Activated T-cell treated with anti-CD3 and anti-CD28 coated beads, Interleukin-2, amount 50 U/mL, for 24 hours (primary cell): ENCODE results near the gene RUNX1.
"Not testable (repeated sequence)": the region's sequence is repeated elsewhere in the genome, so short reads cannot be mapped to it uniquely, and the experiment has no call there.

ENCODE experiments used
- DNase-seq: peaks from one replicate; pipeline ENCODE4 v3.0.0-alpha.2; 2020
- H3K27ac Mint-ChIP-seq: 2 replicates; pipeline ENCODE4 v1.8.0; 2020; ENCODE audit warnings: mild to moderate bottlenecking, mixed read lengths
- H3K27me3 Mint-ChIP-seq: 2 replicates; pipeline ENCODE4 v1.8.0; 2020; ENCODE audit warnings: mixed read lengths
- H3K36me3 Mint-ChIP-seq: 2 replicates; pipeline ENCODE4 v1.8.0; 2020; ENCODE audit warnings: low read depth, mixed read lengths
- H3K4me1 Mint-ChIP-seq: 2 replicates; pipeline ENCODE4 v1.8.0; 2020; ENCODE audit warnings: low read depth, mixed read lengths
- H3K4me3 Mint-ChIP-seq: 2 replicates; pipeline ENCODE4 v1.8.0; 2020; ENCODE audit warnings: mild to moderate bottlenecking, moderate library complexity, mixed read lengths
- H3K9me3 Mint-ChIP-seq: 2 replicates; pipeline ENCODE4 v1.8.0; 2020; ENCODE audit warnings: mixed read lengths

Gene RUNX1

DNA sequence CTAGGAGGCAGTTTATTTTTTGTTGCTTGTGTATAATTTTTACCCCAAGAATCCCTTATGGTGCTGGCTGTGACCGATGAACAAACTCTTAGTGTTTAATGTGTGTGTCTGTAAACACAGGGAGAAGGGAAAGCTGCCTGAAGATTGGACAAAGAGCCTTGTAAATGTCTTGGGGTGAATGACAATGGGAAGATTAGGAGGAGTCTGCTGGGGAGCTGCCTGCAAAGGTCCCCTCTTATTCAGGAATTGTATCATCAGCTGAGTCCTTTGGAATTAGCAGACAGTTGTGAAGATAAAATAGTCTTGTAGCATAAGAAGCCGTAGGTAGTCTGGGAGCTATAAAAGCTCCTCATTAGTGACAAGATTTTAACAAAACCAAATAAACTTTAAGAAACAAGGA lies 88.4 kb downstream of the RUNX1 start:
- DNase-seq, result no peak
- H3K9me3 Mint-ChIP-seq, result no peaks in the 10 kb centered on the region
- no peaks in the 10 kb centered on the region for H3K27me3 Mint-ChIP-seq
- peak overlapping the region; percentile 12 for H3K27ac Mint-ChIP-seq
- peaks cover 87% of the 10 kb centered on the region for H3K4me1 Mint-ChIP-seq
- no peak overlapping the region for H3K4me3 Mint-ChIP-seq
- H3K36me3 Mint-ChIP-seq, result peaks cover 44% of the 10 kb centered on the region

DNA sequence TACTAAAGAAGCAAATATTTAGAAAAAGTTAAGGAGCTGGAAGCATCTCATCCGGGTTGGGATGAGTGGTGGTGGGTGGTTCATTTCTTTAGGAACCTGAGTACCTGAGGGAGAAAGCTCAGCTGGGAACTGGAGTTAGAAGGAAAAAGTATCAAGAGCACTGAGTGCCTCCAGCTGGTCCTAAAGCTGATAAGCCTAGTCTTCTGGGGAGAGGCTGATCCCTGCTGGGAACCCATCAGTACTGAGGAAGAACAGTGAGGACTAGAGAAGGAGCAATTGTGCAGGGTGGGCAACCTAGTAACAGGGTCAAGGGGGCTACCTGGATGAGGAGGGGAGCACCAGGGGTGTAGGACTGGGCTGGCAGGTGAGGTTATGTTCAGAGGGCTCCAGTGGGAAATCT lies 89.5 kb downstream of the RUNX1 start:
- no peak overlapping the region for H3K4me3 Mint-ChIP-seq
- peak overlapping the region; percentile 26 for H3K27ac Mint-ChIP-seq

DNA sequence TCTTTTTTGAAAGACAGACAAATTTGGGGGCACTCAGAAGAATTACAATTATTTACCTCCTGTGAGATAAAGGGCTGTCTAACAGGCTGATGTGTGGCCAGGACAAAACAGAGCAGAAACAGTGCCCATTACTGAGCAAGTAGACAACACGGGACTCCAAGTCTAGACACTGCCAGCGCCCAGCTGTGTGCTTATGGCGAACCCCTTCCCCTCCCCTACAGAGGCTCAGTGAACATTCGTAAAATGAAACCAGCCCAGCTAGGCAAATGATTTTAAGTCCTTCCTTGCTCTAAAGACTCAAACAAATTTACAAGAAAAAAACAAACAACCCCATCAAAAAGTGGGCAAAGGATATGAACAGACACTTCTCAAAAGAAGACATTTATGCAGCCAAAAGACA lies 91.1 kb downstream of the RUNX1 start:
- H3K27ac Mint-ChIP-seq, result peak overlapping the region; percentile 73
- no peak for DNase-seq
- H3K4me1 Mint-ChIP-seq, result peaks cover 87% of the 10 kb centered on the region
- H3K4me3 Mint-ChIP-seq, result no peak overlapping the region
- H3K36me3 Mint-ChIP-seq, result peaks cover 41% of the 10 kb centered on the region
- H3K9me3 Mint-ChIP-seq, result no peaks in the 10 kb centered on the region
- no peaks in the 10 kb centered on the region for H3K27me3 Mint-ChIP-seq

More for the DNA sequence above, 89.5 kb downstream of the RUNX1 start:
- Mint-ChIP-seq H3K27me3 (no peaks in the 10 kb centered on the region), H3K9me3 (no peaks in the 10 kb centered on the region), H3K4me1 (peaks cover 85% of the 10 kb centered on the region), H3K36me3 (peaks cover 46% of the 10 kb centered on the region)
- DNase-seq, result no peak

DNA sequence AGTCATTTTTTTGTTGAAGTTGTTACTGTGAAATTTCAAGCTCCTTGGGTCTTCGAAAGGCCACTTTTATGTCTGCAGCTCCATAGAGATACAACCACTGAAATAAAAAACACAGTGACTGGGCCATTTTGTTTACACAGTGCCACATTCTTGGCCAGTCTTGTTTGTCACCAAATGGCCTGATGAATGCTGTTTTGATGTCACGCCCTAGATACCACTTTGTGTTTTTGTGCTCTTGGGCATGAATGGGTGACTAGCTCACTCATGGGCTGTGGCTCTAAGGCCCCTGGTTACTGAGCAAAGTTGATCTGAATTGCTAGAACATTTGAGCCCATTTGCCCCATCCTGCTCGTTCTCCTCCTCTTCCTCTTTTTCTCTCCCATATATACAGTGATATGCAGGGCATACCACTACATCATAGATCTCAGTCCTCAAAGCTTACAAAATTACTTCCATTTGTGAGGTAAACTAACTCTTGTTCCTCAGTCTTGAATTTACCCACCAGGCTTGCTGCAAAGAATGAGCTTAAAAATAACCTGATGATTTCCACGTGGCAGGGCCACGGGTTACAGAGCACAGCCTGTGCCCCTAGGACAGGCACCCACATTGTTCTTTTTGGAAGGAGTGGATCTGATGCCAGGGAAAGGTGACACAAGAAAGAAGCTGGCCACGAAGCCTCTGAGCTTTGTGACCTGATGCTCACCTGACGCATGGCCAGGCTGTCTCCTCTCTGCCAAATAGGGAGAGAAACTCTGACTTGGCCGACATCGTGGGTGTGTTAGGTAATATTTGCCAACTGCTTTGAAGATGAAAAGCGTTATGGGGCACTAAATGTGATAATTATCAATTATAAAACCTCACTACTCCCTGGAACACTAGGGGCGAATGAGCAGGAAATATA lies 92.4 kb downstream of the RUNX1 start:
- Mint-ChIP-seq H3K9me3 (peaks cover 3% of the 10 kb centered on the region), H3K4me3 (no peak overlapping the region), H3K36me3 (peaks cover 42% of the 10 kb centered on the region), H3K27ac (peak overlapping the region; percentile 19), H3K4me1 (peaks cover 85% of the 10 kb centered on the region), H3K27me3 (no peaks in the 10 kb centered on the region)
- DNase-seq, result no peak

DNA sequence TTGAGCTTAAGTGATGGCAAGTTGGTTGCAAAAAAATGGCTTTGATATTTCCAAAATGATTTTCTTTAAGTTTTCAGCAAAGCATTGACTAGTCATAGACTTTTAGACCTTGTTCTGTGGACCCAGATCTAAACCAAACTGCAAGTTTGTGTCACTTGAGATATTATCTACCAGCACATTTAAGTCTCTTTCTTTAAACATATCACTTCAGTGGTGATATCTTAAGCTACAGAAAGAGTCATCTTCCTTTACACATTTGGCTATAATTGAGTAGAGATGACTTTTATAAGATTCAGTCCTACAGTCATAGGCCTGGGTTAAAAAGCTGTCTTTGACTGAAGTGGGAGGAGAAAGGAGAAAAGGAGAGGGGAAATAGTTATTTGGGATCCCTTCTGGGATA lies 95.2 kb downstream of the RUNX1 start:
- DNase-seq, result no peak
- no peaks in the 10 kb centered on the region for H3K27me3 Mint-ChIP-seq
- H3K9me3 Mint-ChIP-seq, result peaks cover 3% of the 10 kb centered on the region
- peak overlapping the region; percentile 60 for H3K27ac Mint-ChIP-seq
- peaks cover 81% of the 10 kb centered on the region for H3K4me1 Mint-ChIP-seq
- H3K36me3 Mint-ChIP-seq, result peaks cover 27% of the 10 kb centered on the region
- H3K4me3 Mint-ChIP-seq, result no peak overlapping the region

DNA sequence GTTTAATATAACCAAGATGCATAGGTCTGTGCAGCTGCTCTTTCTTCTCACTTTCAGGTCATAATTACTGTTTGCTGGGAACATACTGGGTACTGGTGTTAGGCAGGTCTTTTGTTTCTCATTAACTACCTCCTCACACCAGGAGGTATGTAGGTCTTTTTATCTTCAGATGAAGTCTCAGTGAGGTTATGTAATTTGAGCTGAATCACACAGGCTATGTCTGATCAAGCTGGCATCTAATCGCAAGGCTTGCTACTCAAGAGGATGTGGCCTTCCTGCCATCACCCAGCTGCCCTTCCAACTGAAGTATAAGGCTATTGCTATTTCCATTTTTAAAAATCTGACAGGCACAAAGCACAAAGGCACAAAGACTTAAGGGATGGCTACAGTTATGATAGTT lies 96.4 kb downstream of the RUNX1 start:
- peaks cover 85% of the 10 kb centered on the region for H3K4me1 Mint-ChIP-seq
- peaks cover 26% of the 10 kb centered on the region for H3K36me3 Mint-ChIP-seq
- no peak overlapping the region for H3K4me3 Mint-ChIP-seq
- DNase-seq, result no peak
- H3K27me3 Mint-ChIP-seq, result no peaks in the 10 kb centered on the region
- peaks cover 3% of the 10 kb centered on the region for H3K9me3 Mint-ChIP-seq
- H3K27ac Mint-ChIP-seq, result peak overlapping the region; percentile 35

DNA sequence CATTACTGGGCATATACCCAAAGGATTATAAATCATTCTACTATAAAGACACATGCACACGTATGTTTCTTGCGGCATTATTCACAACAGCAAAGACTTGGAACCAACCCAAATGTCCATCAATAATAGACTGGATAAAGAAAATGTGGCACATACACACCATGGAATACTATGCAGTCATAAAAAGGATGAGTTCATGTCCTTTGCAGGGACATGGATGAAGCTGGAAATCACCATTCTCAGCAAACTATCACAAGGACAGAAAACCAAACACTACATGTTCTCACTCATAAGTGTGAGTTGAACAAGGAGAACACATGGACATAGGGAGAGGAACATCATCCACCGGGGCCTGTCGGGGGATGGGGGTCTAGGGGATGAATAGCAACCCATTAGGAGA lies 97.2 kb downstream of the RUNX1 start:
- H3K27ac Mint-ChIP-seq, H3K9me3 Mint-ChIP-seq: not testable (repeated sequence)
- peaks cover 85% of the 10 kb centered on the region for H3K4me1 Mint-ChIP-seq

DNA sequence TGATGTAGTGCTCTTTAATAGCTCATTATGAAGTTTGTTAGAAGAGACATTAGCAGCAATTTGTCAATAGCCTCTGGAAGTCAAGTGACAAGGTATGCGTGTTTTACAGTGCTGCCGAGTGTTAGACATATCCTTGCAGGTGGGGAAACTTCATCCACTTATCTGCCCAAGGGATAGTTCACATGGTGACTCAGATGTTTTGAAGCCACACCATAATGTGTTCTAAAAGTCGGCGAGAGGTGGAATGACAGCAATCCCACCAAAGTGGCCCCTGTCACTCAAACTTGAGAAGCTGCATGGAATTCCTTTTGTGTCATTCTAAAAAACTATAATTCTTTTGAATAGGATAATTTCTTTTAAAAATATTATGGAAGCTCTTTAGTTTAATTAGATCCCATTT lies 98.1 kb downstream of the RUNX1 start:
- Mint-ChIP-seq H3K36me3 (peaks cover 19% of the 10 kb centered on the region), H3K4me3 (no peak overlapping the region), H3K27me3 (no peaks in the 10 kb centered on the region), H3K9me3 (peaks cover 6% of the 10 kb centered on the region), H3K27ac (no peak overlapping the region), H3K4me1 (peaks cover 85% of the 10 kb centered on the region)
- no peak for DNase-seq

More for the DNA sequence above, 97.2 kb downstream of the RUNX1 start:
- H3K36me3 Mint-ChIP-seq, result peaks cover 21% of the 10 kb centered on the region
- DNase-seq, H3K4me3 Mint-ChIP-seq, H3K27me3 Mint-ChIP-seq: not testable (repeated sequence)

DNA sequence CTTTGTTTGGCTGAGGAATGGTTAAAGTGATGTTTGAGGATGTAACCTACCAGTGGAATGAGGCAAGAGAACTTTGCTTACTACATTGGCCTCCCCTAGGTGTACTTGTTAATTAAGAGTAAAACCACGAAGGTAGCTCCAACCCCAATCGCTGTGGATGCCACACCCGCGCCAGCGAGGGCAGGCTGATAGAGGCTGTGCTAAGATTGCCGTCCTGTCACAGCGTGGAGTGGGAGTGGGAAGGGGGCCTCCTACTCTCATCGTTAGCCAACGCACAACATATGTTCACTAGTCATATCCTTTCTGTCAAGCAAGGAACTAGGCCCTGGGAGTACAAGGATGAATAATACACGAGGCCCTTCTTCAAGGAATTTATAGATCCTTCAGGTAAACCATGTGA lies 99.6 kb downstream of the RUNX1 start:
- H3K4me1 Mint-ChIP-seq, result peaks cover 87% of the 10 kb centered on the region
- H3K9me3 Mint-ChIP-seq, result peaks cover 7% of the 10 kb centered on the region
- H3K27me3 Mint-ChIP-seq, result no peaks in the 10 kb centered on the region
- DNase-seq, result no peak
- peak overlapping the region; percentile 7 for H3K4me3 Mint-ChIP-seq
- H3K36me3 Mint-ChIP-seq, result peaks cover 10% of the 10 kb centered on the region
- peak overlapping the region; percentile 65 for H3K27ac Mint-ChIP-seq

DNA sequence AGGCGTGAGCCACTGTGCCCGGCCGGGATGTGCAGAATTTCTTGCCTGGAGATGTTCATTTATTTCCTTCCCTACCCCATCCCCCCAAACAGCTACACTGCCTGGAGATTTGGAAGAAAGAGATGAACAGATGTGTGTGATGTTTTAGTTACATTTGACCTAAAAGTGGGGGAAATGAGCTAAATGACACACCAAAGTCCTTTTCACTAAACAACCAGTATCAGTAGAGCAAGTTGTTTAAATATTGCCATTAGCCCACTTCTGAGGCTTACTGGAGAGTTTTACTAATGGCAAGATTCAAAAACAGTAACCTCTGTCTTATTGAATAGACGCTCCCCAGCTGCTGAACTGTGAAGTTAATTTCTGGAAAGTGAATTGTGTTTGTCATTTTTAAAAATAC lies 100.1 kb downstream of the RUNX1 start:
- H3K4me1 Mint-ChIP-seq, result peaks cover 87% of the 10 kb centered on the region
- DNase-seq, result no peak
- no peaks in the 10 kb centered on the region for H3K27me3 Mint-ChIP-seq
- peak overlapping the region; percentile 65 for H3K27ac Mint-ChIP-seq
- H3K4me3 Mint-ChIP-seq, result no peak overlapping the region
- peaks cover 7% of the 10 kb centered on the region for H3K9me3 Mint-ChIP-seq
- peaks cover 10% of the 10 kb centered on the region for H3K36me3 Mint-ChIP-seq

DNA sequence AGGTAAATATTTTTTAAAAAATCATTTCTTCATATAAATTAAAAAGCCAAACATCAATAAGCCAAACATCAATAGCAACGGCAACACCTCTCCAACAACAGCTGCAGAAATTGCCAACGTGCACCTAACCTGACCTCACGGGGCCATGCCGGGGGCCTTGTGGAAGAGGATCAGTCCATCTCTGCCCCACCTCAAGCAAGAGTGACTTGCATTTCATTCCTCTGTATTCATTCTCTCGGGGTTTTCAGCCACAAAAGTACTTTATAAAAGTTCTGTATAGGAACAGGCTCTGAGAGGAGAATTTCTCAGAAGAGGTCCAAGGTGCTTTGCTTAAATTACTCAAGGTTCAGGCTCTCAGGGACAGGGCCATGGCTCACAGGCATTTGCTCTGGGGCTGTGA lies 100.9 kb downstream of the RUNX1 start:
- no peaks in the 10 kb centered on the region for H3K27me3 Mint-ChIP-seq
- peaks cover 10% of the 10 kb centered on the region for H3K36me3 Mint-ChIP-seq
- peaks cover 87% of the 10 kb centered on the region for H3K4me1 Mint-ChIP-seq
- DNase-seq, result no peak
- H3K9me3 Mint-ChIP-seq, result peaks cover 7% of the 10 kb centered on the region
- peak overlapping the region; percentile 65 for H3K27ac Mint-ChIP-seq
- H3K4me3 Mint-ChIP-seq, result no peak overlapping the region

DNA sequence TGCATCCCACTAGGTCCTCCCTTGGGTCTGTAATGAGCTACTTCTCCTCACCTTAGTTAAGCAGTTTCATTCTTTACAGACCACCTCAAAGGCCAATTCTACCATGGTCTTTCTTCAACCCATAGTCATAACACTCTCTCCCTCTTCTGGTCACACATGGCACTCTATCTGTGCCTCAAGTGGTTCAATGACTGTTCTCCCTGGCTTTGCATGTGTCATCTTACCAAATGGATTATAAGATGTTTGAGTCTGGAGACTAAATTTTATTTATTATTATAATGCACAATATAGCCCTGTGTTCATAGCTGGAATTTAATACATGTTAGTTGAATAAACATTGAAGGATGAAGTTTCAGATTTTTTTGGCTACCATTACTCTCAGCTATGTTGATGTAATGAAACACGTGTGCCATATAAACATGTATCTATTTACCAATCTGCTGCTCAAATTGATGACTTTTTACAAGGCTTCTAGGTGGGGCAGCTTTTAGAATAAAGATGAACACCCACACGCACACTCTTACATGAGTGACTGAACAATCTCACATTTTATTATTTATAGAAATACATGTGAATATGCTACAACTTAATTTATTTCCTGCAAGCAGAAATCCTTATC lies 102.1 kb downstream of the RUNX1 start:
- H3K27me3 Mint-ChIP-seq, result no peaks in the 10 kb centered on the region
- peaks cover 89% of the 10 kb centered on the region for H3K4me1 Mint-ChIP-seq
- peaks cover 10% of the 10 kb centered on the region for H3K36me3 Mint-ChIP-seq
- no peak for DNase-seq
- H3K9me3 Mint-ChIP-seq, result peaks cover 7% of the 10 kb centered on the region
- no peak overlapping the region for H3K4me3 Mint-ChIP-seq
- H3K27ac Mint-ChIP-seq, result peak overlapping the region; percentile 97

DNA sequence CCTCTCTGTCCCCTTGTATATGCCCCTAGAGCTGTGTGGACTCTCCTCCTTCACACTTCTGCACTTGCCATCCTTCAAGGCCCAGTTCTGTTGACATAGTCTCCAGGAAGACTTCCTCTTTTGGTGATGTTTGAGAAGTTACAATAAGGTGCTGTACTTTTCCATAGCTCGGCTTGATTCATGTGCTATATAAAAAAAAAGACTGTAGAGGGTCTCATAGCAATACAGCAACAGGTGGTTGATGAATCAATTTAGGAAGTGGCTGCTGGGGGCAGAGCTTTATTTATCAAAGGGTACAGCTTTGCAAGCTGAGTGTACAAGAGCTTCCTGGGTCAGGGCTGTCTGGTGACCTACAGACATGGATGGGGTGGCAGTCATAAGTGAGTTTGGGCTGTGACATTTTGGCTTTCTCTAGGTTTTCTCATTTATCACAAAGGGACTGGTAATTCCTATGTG lies 102.7 kb downstream of the RUNX1 start:
- Mint-ChIP-seq H3K36me3 (peaks cover 6% of the 10 kb centered on the region), H3K9me3 (peaks cover 4% of the 10 kb centered on the region), H3K4me1 (peaks cover 87% of the 10 kb centered on the region), H3K27ac (peak overlapping the region; percentile 97), H3K27me3 (no peaks in the 10 kb centered on the region), H3K4me3 (peak overlapping the region; percentile 35)
- DNase-seq, result no peak

DNA sequence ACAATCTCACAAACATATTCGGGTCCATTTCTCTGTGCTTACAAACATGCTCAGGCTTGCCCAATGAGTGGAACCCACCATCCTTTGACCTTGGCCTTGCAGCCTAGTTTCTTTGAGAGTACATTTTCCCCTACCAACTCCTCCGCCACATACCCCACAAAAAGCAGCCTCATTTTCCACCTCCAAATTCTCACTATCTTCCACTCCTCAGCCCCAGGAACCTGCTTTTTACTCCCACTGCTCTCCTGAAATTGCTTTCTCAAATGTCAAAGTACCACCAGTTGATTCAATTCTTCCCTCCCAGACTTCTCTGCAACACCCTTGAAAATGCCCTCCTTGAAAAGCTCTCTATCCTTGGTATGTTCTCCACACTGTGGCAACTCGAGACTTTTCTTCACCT lies 103.8 kb downstream of the RUNX1 start:
- DNase-seq, result no peak
- Mint-ChIP-seq H3K36me3 (peaks cover 7% of the 10 kb centered on the region), H3K27ac (peak overlapping the region; percentile 97), H3K9me3 (peaks cover 4% of the 10 kb centered on the region), H3K4me1 (peaks cover 95% of the 10 kb centered on the region), H3K4me3 (peak overlapping the region; percentile 35), H3K27me3 (no peaks in the 10 kb centered on the region)
